HepG2 (cell line): ENCODE data around the gene GDPD5. TPM values are rescaled to one million over a fixed set of nuclear protein-coding genes. Genes with fewer than 3 reads are reported as not detected.
A peak's percentile ranks its signal among the peaks of the same experiment; 100 is the strongest.

Experiments
- ATAC-seq: fragments of 200-7000 bp; cut with Tn5 transposase; 3 replicates; pipeline ENCODE4 v1.9.1; 2020; ENCODE audit warnings: mild to moderate bottlenecking, moderate library complexity
- BruUV-seq: library from RNA; stranded (reverse); fragments of 400-500 nt; replicated peaks from 2 replicates; lab custom pipeline; 2021; lab: Mats Ljungman, UMichigan
- CTCF ChIA-PET: fragments of 300-600 bp; formaldehyde crosslinking; extraction: SDS; loops from one replicate; lab custom pipeline; 2021; ENCODE audit warnings: low total read pairs, inconsistent platforms, low intra/inter-chr PET ratio; lab: Yijun Ruan, JAX
- POLR2A ChIA-PET: fragments of 350-600 bp; sonication (Branson Sonifier 250); formaldehyde crosslinking; loops from one replicate; lab custom pipeline; 2020; ENCODE audit warnings: antibody characterized with exemption, inconsistent platforms; lab: Yijun Ruan, JAX
- DNase-seq: peaks from one replicate; pipeline ENCODE4 v3.0.0-alpha.2; 2015; ENCODE audit warnings: low spot score
- FAIRE-seq: peaks from 3 replicates; lab custom pipeline; 2011; peaks lifted over from hg19 to GRCh38; lab: Jason Lieb, UNC
- H2AFZ ChIP-seq: one replicate; pipeline ENCODE4 v1.6.1; 2011; ENCODE audit warnings: low read length, inconsistent platforms
- H3K27ac ChIP-seq: fragments of 300-600 bp; 3 replicates; pipeline ENCODE4 v1.8.0; 2011; ENCODE audit warnings: mixed run types, mild to moderate bottlenecking, mixed read lengths, low read length, inconsistent platforms; ENCODE audit not compliant: insufficient read depth; ENCODE audit errors: extremely low read length
- H3K27me3 ChIP-seq, 2 experiments: fragments of 200-600 bp in 1 of 2; 2 replicates in 1 of 2; 3 replicates in 1 of 2; pipeline versions ENCODE4 v1.6.0 to v1.8.0; 2011; ENCODE audit warnings: low read length in 2 of 2, mild to moderate bottlenecking in 2 of 2, moderate library complexity in 2 of 2, inconsistent platforms in 1 of 2; ENCODE audit not compliant: insufficient read depth in 2 of 2, control insufficient read depth in 1 of 2
- H3K36me3 ChIP-seq, 2 experiments: fragments of 200-600 bp in 1 of 2; replicated peaks in 1 of 2; 2 replicates in 1 of 2; 3 replicates in 1 of 2; pipeline versions ENCODE4 v1.5.1 to v1.8.0; 2011; ENCODE audit warnings: low read length in 2 of 2, inconsistent platforms in 1 of 2; ENCODE audit not compliant: insufficient read depth in 2 of 2, control insufficient read depth in 1 of 2
- H3K4me1 ChIP-seq: 2 replicates; pipeline ENCODE4 v1.5.1; 2012; ENCODE audit warnings: low read length, inconsistent platforms; ENCODE audit not compliant: insufficient read depth
- H3K4me2 ChIP-seq: 2 replicates; pipeline ENCODE4 v1.6.0; 2011; ENCODE audit warnings: low read depth, low read length, inconsistent platforms
- H3K4me3 ChIP-seq, 3 experiments: fragments of 200-600 bp in 1 of 3; sonication (generic), shearing (Covaris generic) in 1 of 3; replicated peaks in 1 of 3; 2 replicates each; pipeline ENCODE4 v1.5.1; 2011 to 2016; ENCODE audit warnings: low read length in 3 of 3, inconsistent platforms in 2 of 3, low read depth in 2 of 3, mild to moderate bottlenecking in 2 of 3, control low read depth in 1 of 3, mixed read lengths in 1 of 3; ENCODE audit not compliant: insufficient read depth in 1 of 3
- H3K79me2 ChIP-seq: one replicate; pipeline ENCODE4 v1.6.1; 2011; ENCODE audit warnings: low read length, inconsistent platforms; ENCODE audit not compliant: insufficient read depth
- H3K9ac ChIP-seq: 2 replicates; pipeline ENCODE4 v1.6.0; 2011; ENCODE audit warnings: mild to moderate bottlenecking, low read depth, low read length, inconsistent platforms; ENCODE audit not compliant: insufficient read depth
- H3K9me3 ChIP-seq: 2 replicates; pipeline ENCODE4 v1.5.1; 2012; ENCODE audit warnings: mild to moderate bottlenecking, low read length
- H4K20me1 ChIP-seq: 2 replicates; pipeline ENCODE4 v1.6.0; 2011; ENCODE audit warnings: inconsistent platforms, mild to moderate bottlenecking, low read length, moderate library complexity; ENCODE audit not compliant: insufficient read depth
- ATRX ChIP-seq: sonication (generic); formaldehyde crosslinking; IDR thresholded peaks from 2 replicates; pipeline ENCODE4 v1.4.0; 2020; ENCODE audit warnings: missing genetic modification reagents, borderline replicate concordance
- ELF4 ChIP-seq: sonication (generic); formaldehyde crosslinking; IDR thresholded peaks from 2 replicates; pipeline ENCODE4 v1.5.0; 2020; ENCODE audit warnings: missing genetic modification reagents, mild to moderate bottlenecking, moderate library complexity, borderline replicate concordance
- HOXA3 ChIP-seq: sonication (generic); formaldehyde crosslinking; IDR thresholded peaks from 2 replicates; pipeline ENCODE4 v1.5.0; 2020; ENCODE audit warnings: missing genetic modification reagents
- KDM2A ChIP-seq: sonication (generic); formaldehyde crosslinking; IDR thresholded peaks from 2 replicates; pipeline ENCODE4 v1.4.0; 2020; ENCODE audit warnings: low read depth, missing genetic modification reagents, borderline replicate concordance
- NR2F2 ChIP-seq: IDR thresholded peaks from 2 replicates; pipeline ENCODE4 v1.6.1; 2012; ENCODE audit warnings: low read depth, inconsistent platforms, borderline replicate concordance
- REXO4 ChIP-seq: sonication (generic); formaldehyde crosslinking; IDR thresholded peaks from 2 replicates; pipeline ENCODE4 v1.8.0; 2022; ENCODE audit warnings: missing genetic modification reagents, mild to moderate bottlenecking, borderline replicate concordance
- STAG1 ChIP-seq: sonication (generic); formaldehyde crosslinking; IDR thresholded peaks from 2 replicates; pipeline ENCODE4 v1.4.0; 2020; ENCODE audit warnings: missing genetic modification reagents
- ZMYM4 ChIP-seq: sonication (generic); formaldehyde crosslinking; IDR thresholded peaks from 2 replicates; pipeline ENCODE4 v1.8.1; 2023; ENCODE audit warnings: mild to moderate bottlenecking, missing genetic modification reagents
- ZNF44 ChIP-seq: sonication (generic); formaldehyde crosslinking; IDR thresholded peaks from 2 replicates; pipeline ENCODE4 v1.5.1; 2020; ENCODE audit warnings: mild to moderate bottlenecking, missing genetic modification reagents
- ZNF550 ChIP-seq: sonication (generic); formaldehyde crosslinking; IDR thresholded peaks from 2 replicates; pipeline ENCODE4 v1.4.0; 2020; ENCODE audit warnings: mild to moderate bottlenecking, missing genetic modification reagents, borderline replicate concordance
- ZNF564 ChIP-seq: sonication (generic); formaldehyde crosslinking; IDR thresholded peaks from 2 replicates; pipeline ENCODE4 v1.8.1; 2023; ENCODE audit warnings: mild to moderate bottlenecking, missing genetic modification reagents
- ZNF768 ChIP-seq: sonication (generic); formaldehyde crosslinking; IDR thresholded peaks from 2 replicates; pipeline ENCODE4 v1.4.0; 2020; ENCODE audit warnings: missing genetic modification reagents
- ZNF839 ChIP-seq: sonication (generic); formaldehyde crosslinking; IDR thresholded peaks from 2 replicates; pipeline ENCODE4 v1.4.0; 2020; ENCODE audit warnings: missing genetic modification reagents, mild to moderate bottlenecking, borderline replicate concordance
- ZZZ3 ChIP-seq: sonication (generic); formaldehyde crosslinking; IDR thresholded peaks from 2 replicates; pipeline ENCODE4 v1.4.0; 2020; ENCODE audit warnings: missing genetic modification reagents, mild to moderate bottlenecking, borderline replicate concordance
- WGBS: methylation state at CpG from one replicate; pipeline ENCODE4 v1.1.6; 2017; ENCODE audit warnings: low lambda C conversion rate; 5-methylcytosine and 5-hydroxymethylcytosine counted together
- in situ Hi-C: cut with HindIII; loops from 2 replicates; pipeline ENCODE4 v1.10.0; 2017; ENCODE audit warnings: low pct_unique_long_range_greater_than_20kb; ENCODE audit not compliant: extremely low pct_ligation_motif_present
- intact Hi-C: fragments of 100-400 bp; cut with micrococcal nuclease; formaldehyde crosslinking; loops from one replicate; pipeline ENCODE4 v1.10.0; 2022; ENCODE audit not compliant: unreplicated experiment
- polyA plus RNA-seq, 8 experiments: library from polyadenylated mRNA; depleted of rRNA in 3 of 8; stranded (reverse) in 7 of 8; unstranded in 1 of 8; fragments of >200 nt; fragmentation: Illumina TruSeq in 4 of 8; extraction: Trizol in 4 of 8; gene quantifications; 2 replicates each; pipeline versions ENCODE4 v1.2.1 to v1.2.3, GENCODE V29; 2011 to 2016; ENCODE audit warnings: low read depth in 4 of 8, missing spikeins in 1 of 8, mixed read lengths in 1 of 8; ENCODE audit not compliant: insufficient read depth in 1 of 8
- total RNA-seq, 5 experiments: library from RNA; depleted of rRNA; stranded (reverse); fragments of >200 nt; fragmentation: Illumina TruSeq; extraction: Trizol; gene quantifications; 2 replicates each; pipeline ENCODE4 v1.2.3, GENCODE V29; 2016; ENCODE audit warnings: low read depth in 1 of 5
- TF ChIP-seq, protein P1 (sequence below): sonication (generic); formaldehyde crosslinking; IDR thresholded peaks from 2 replicates; pipeline ENCODE4 v1.5.0; 2020; ENCODE audit warnings: missing genetic modification reagents
- TF ChIP-seq, protein P2 (sequence below): IDR thresholded peaks from 2 replicates; pipeline ENCODE4 v1.6.1; 2012; ENCODE audit warnings: inconsistent platforms
- TF ChIP-seq, protein P3 (sequence below): sonication (generic); formaldehyde crosslinking; conservative IDR thresholded peaks from 2 replicates; pipeline ENCODE4 v1.8.0; 2022; ENCODE audit warnings: low read depth, missing genetic modification reagents
- TF ChIP-seq, protein P4 (sequence below): sonication (generic); formaldehyde crosslinking; IDR thresholded peaks from 2 replicates; pipeline ENCODE4 v1.5.1; 2020; ENCODE audit warnings: missing genetic modification reagents, mild to moderate bottlenecking, borderline replicate concordance

The GDPD5 gene
- total and polyA plus RNA-seq, 2 of the 13 experiments (the other 11 are each of a cell fraction or from before 2014, with no cell fraction given), result 55.0 to 67.5 TPM

DNA sequence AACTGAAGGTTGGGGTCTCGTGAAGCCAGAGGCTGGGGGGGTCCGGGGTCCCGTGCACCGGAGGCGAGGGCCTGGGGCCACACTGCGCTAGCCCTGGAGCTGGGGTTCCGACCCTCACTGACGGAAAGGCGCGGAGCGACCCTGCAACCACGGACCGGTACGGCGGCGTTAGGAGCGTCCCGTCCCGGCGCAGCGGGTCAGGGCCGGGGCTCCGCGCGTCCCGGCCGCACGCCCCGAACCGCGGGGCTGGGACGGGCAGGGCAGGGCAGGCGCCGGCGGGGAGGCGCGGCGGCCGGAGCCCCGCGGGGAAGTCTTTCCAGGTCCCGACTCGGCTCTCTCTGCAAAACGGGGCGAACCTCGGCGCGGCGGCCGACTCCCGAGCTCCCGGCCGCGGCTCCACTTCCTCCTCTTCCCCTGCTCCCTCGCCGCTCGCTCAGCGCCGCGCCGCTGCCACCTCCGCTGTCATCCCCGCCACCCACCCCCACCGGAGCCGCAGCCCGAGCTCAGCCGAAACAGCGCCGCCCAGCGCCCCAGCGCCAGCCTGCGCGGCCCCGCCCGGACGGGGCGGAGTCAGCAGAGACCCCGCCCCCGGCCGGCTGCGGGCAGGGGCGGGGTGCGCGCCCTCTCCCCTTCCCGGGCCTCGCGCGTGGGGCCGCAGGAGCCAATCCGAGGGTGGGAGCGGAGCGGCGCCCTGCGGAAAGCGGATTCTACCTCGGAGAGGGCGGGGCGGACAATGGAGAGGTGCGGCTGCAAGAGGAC lies at the start of gene GDPD5 (continued):
- 0 out of 2 replicates have a peak, but pooled peaks have one; percentile 7 for TF ChIP-seq KDM2A
- TF ChIP-seq ZMYM4 (CRISPR knock-in tag), result peak; percentile 39; the same call in 1 of the 2 replicates
- no peak for TF ChIP-seq REXO4
- TF ChIP-seq, protein P1, sequence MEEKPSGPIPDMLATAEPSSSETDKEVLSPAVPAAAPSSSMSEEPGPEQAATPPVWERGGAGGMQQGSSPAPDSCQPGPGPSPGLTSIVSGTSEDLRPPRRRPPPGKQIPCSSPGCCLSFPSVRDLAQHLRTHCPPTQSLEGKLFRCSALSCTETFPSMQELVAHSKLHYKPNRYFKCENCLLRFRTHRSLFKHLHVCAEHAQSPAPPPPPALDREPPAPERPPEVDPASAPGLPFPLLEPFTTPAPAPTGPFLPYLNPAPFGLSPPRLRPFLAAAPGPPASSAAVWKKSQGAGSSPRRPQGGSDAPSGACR (CRISPR knock-in tag), result peak; percentile 85; the same call in 1 of the 2 replicates
- TF ChIP-seq, protein P2, sequence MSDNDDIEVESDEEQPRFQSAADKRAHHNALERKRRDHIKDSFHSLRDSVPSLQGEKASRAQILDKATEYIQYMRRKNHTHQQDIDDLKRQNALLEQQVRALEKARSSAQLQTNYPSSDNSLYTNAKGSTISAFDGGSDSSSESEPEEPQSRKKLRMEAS, result peak; percentile 62; the same call in 1 of the 2 replicates
- peak; percentile 52; the same call in 1 of the 2 replicates for TF ChIP-seq HOXA3 (CRISPR knock-in tag)
- 0 out of 2 replicates have a peak, but pooled peaks have one; percentile 14 for TF ChIP-seq ZNF839 (CRISPR knock-in tag)

DNA sequence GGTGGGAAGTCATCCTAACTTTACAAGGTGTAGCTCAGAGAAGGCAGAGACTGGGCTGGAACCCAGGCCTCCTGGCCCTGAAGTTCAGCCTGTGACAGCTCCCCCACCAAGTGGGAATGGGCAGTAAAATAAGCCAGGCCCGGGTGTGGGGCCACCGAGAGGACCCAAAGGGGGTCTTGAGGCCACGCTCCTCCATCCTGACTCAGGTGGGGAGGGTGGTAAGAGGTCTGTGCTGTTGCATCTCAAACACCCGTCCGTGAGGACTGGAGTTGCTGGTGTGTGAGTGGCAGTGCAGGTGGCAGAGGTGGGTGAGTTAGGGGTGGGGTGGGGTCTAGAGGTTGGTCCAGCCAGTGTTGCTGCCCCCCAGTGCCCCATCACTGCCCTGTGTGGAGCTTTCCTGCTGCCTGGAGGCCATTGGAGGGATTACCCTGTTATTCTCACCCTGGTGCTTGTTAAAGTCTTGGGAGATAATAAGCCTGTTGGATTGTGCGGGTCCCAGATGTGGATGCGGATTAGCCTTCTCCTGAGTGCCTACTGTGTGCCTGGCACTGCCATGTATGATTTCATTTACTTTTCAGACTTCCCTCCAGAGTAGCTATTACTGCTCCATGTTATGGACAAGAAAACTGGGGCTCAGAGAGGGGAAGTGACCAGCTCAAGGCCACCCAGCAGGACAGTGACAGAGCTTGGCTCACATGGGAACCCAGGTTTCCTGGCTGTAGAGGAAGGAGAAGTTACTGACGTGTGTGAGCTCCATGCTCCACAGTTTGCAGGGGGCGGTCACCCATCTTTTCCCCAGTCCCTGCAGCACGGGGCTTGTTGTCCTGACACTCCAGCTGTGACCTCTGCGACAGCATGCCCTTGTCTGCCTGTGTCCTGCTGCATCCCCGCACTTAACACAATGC lies 49.2 kb upstream of the GDPD5 start:
- DNase-seq, result no peak
- Histone ChIP-seq H3K4me3 (no peak overlapping the region), H3K9me3 (no peaks in the 10 kb centered on the region), H4K20me1 (no peaks in the 10 kb centered on the region), H3K4me1 (peaks cover 7% of the 10 kb centered on the region; the same call in 1 of the 2 replicates), H3K27ac (no peak overlapping the region), H3K4me2 (no peak overlapping the region), H3K79me2 (no peaks in the 10 kb centered on the region), H3K36me3 (peaks cover 6 to 26% of the 10 kb centered on the region in 2 experiments; a peak in 3 of 5 replicates), H3K27me3 (no peaks in the 10 kb centered on the region), H2AFZ (no peak overlapping the region), H3K9ac (no peak overlapping the region)
- ATAC-seq, result peak; percentile 49
- BruUV-seq, result no TSS peak
- CTCF ChIA-PET, result interaction anchor here (2.8 kb wide), 1 partner anchor 28 kb away, joined by 13 read pairs; no protein-coding TSS in a partner anchor
- intact Hi-C loops (no loop called here), in situ Hi-C loops (loop anchor here (5.0 kb wide), 1 partner anchor 33 kb away; no protein-coding TSS in a partner anchor)
- WGBS, result 78% methylated on average over 12 of the region's 12 CpGs
- POLR2A ChIA-PET, result interaction anchor here (0.8 to 2.5 kb wide), 3 partner anchors 9 to 13 kb away, joined by 3 to 7 read pairs (median 5); partner anchors contain the start of gene SERPINH1
- no peak for FAIRE-seq
- TF ChIP-seq ZNF44 (no peak), ELF4 (CRISPR knock-in tag) (no peak), ZZZ3 (CRISPR knock-in tag) (no peak), ATRX (CRISPR knock-in tag) (no peak), ZNF564 (CRISPR knock-in tag) (no peak), STAG1 (CRISPR knock-in tag) (peak; percentile 32), ZNF550 (CRISPR knock-in tag) (no peak), ZNF768 (peak; percentile 73), NR2F2 (no peak)
- TF ChIP-seq, protein P3, sequence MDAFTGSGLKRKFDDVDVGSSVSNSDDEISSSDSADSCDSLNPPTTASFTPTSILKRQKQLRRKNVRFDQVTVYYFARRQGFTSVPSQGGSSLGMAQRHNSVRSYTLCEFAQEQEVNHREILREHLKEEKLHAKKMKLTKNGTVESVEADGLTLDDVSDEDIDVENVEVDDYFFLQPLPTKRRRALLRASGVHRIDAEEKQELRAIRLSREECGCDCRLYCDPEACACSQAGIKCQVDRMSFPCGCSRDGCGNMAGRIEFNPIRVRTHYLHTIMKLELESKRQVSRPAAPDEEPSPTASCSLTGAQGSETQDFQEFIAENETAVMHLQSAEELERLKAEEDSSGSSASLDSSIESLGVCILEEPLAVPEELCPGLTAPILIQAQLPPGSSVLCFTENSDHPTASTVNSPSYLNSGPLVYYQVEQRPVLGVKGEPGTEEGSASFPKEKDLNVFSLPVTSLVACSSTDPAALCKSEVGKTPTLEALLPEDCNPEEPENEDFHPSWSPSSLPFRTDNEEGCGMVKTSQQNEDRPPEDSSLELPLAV (CRISPR knock-in tag), result no peak
- TF ChIP-seq, protein P4, sequence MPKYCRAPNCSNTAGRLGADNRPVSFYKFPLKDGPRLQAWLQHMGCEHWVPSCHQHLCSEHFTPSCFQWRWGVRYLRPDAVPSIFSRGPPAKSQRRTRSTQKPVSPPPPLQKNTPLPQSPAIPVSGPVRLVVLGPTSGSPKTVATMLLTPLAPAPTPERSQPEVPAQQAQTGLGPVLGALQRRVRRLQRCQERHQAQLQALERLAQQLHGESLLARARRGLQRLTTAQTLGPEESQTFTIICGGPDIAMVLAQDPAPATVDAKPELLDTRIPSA (CRISPR knock-in tag), result no peak
